H9 (cell line): Measurements from ENCODE around the gene NPTN. TPM values are rescaled to one million over a fixed set of nuclear protein-coding genes. Genes with fewer than 3 reads are reported as not detected.

Experiments
- DNase-seq: peaks from one replicate; pipeline ENCODE4 v3.0.0-alpha.2; 2017
- H2AFZ ChIP-seq: one replicate; pipeline ENCODE4 v1.6.1; 2013; ENCODE audit warnings: mild to moderate bottlenecking, low read length, control low read depth, moderate library complexity
- H2AK5ac ChIP-seq: 2 replicates; pipeline ENCODE4 v1.6.1; 2013; ENCODE audit warnings: low read length, control low read depth, mixed read lengths; ENCODE audit not compliant: insufficient read length
- H2BK120ac ChIP-seq: one replicate; pipeline ENCODE4 v1.6.1; 2013; ENCODE audit warnings: low read depth, mild to moderate bottlenecking, low read length, control low read depth, inconsistent platforms; ENCODE audit not compliant: poor library complexity, severe bottlenecking
- H2BK12ac ChIP-seq: 2 replicates; pipeline ENCODE4 v1.6.1; 2013; ENCODE audit warnings: low read length, control low read depth, mixed read lengths, low read depth; ENCODE audit not compliant: insufficient read length
- H2BK15ac ChIP-seq: 2 replicates; pipeline ENCODE4 v1.6.1; 2013; ENCODE audit warnings: low read depth, low read length, control low read depth
- H2BK20ac ChIP-seq: one replicate; pipeline ENCODE4 v1.6.1; 2013; ENCODE audit warnings: low read depth, mild to moderate bottlenecking, low read length, control low read depth, inconsistent platforms; ENCODE audit not compliant: poor library complexity, severe bottlenecking
- H2BK5ac ChIP-seq: 2 replicates; pipeline ENCODE4 v1.6.1; 2013; ENCODE audit warnings: low read length, control low read depth, mixed read lengths; ENCODE audit not compliant: insufficient read length
- H3K14ac ChIP-seq: 2 replicates; pipeline ENCODE4 v1.6.1; 2013; ENCODE audit warnings: low read length, control low read depth; ENCODE audit not compliant: insufficient read depth
- H3K18ac ChIP-seq: 2 replicates; pipeline ENCODE4 v1.6.1; 2013; ENCODE audit warnings: low read depth, mild to moderate bottlenecking, mixed read lengths, low read length, control low read depth; ENCODE audit not compliant: insufficient read length
- H3K23ac ChIP-seq: 2 replicates; pipeline ENCODE4 v1.6.1; 2013; ENCODE audit warnings: low read length, control low read depth, mixed read lengths, low read depth; ENCODE audit not compliant: insufficient read length
- H3K23me2 ChIP-seq: 2 replicates; pipeline ENCODE4 v1.6.1; 2013; ENCODE audit warnings: low read depth, mild to moderate bottlenecking, mixed read lengths, low read length, control low read depth; ENCODE audit not compliant: insufficient read length, poor library complexity, severe bottlenecking
- H3K27ac ChIP-seq: 2 replicates; pipeline ENCODE4 v1.5.1; 2013; ENCODE audit warnings: low read length, control low read depth, mixed read lengths, low read depth; ENCODE audit not compliant: insufficient read length
- H3K27me3 ChIP-seq: 2 replicates; pipeline ENCODE4 v1.6.1; 2013; ENCODE audit warnings: low read length, control low read depth, inconsistent platforms; ENCODE audit not compliant: insufficient read depth
- H3K4ac ChIP-seq: 2 replicates; pipeline ENCODE4 v1.6.1; 2013; ENCODE audit warnings: low read depth, mild to moderate bottlenecking, control low read depth, inconsistent platforms, low read length, moderate library complexity
- H3K4me1 ChIP-seq: 2 replicates; pipeline ENCODE4 v1.6.1; 2013; ENCODE audit warnings: low read length, control low read depth, inconsistent platforms; ENCODE audit not compliant: insufficient read depth
- H3K4me2 ChIP-seq: 2 replicates; pipeline ENCODE4 v1.6.1; 2013; ENCODE audit warnings: low read length, control low read depth, mixed read lengths; ENCODE audit not compliant: insufficient read length, insufficient read depth
- H3K56ac ChIP-seq: 2 replicates; pipeline ENCODE4 v1.6.1; 2013; ENCODE audit warnings: low read depth, mild to moderate bottlenecking, mixed read lengths, low read length, control low read depth; ENCODE audit not compliant: insufficient read length
- H3K79me1 ChIP-seq: 2 replicates; pipeline ENCODE4 v1.6.1; 2013; ENCODE audit warnings: low read depth, mild to moderate bottlenecking, moderate library complexity, low read length, control low read depth, inconsistent platforms; ENCODE audit not compliant: insufficient read depth, poor library complexity, severe bottlenecking
- H3K79me2 ChIP-seq: 2 replicates; pipeline ENCODE4 v1.6.1; 2013; ENCODE audit warnings: low read length, control low read depth, inconsistent platforms; ENCODE audit not compliant: insufficient read depth
- H3K9ac ChIP-seq: 2 replicates; pipeline ENCODE4 v1.6.1; 2013; ENCODE audit warnings: low read length, control low read depth, mixed read lengths; ENCODE audit not compliant: insufficient read length; ENCODE audit errors: extremely low read depth
- H3K9me3 ChIP-seq: one replicate; pipeline ENCODE4 v1.6.1; 2013; ENCODE audit warnings: low read depth, low read length, inconsistent platforms; ENCODE audit not compliant: control insufficient read depth
- H3T11ph ChIP-seq: one replicate; pipeline ENCODE4 v1.6.1; 2013; ENCODE audit warnings: mild to moderate bottlenecking, low read length, control low read depth, inconsistent platforms
- H4K20me1 ChIP-seq: one replicate; pipeline ENCODE4 v1.6.1; 2013; ENCODE audit not compliant: control insufficient read depth, insufficient read length, insufficient read depth
- H4K5ac ChIP-seq: 2 replicates; pipeline ENCODE4 v1.6.1; 2013; ENCODE audit warnings: low read depth, mild to moderate bottlenecking, mixed read lengths, low read length, control low read depth; ENCODE audit not compliant: insufficient read length
- H4K8ac ChIP-seq: replicated peaks from 2 replicates; pipeline ENCODE4 v1.6.1; 2013; ENCODE audit warnings: low read length, control low read depth, mixed read lengths, low read depth; ENCODE audit not compliant: insufficient read length
- H4K91ac ChIP-seq: 2 replicates; pipeline ENCODE4 v1.6.1; 2013; ENCODE audit warnings: low read depth, mild to moderate bottlenecking, moderate library complexity, mixed read lengths, low read length, control low read depth; ENCODE audit not compliant: insufficient read length
- H3K27ac Mint-ChIP-seq, 3 experiments: 2 replicates in 2 of 3; 3 replicates in 1 of 3; pipeline ENCODE4 v1.8.0; 2020 to 2021; ENCODE audit warnings: mixed read lengths in 3 of 3, mild to moderate bottlenecking in 1 of 3, moderate library complexity in 1 of 3
- H3K27me3 Mint-ChIP-seq: 2 replicates; pipeline ENCODE4 v1.8.0; 2021; ENCODE audit warnings: low read depth, mild to moderate bottlenecking, moderate library complexity, mixed read lengths
- H3K36me3 Mint-ChIP-seq, 3 experiments: 2 replicates in 2 of 3; 3 replicates in 1 of 3; pipeline ENCODE4 v1.8.0; 2020 to 2021; ENCODE audit warnings: low read depth in 3 of 3, mixed read lengths in 3 of 3; ENCODE audit not compliant: insufficient read depth in 1 of 3
- H3K4me1 Mint-ChIP-seq, 2 experiments: 2 replicates each; pipeline ENCODE4 v1.8.0; 2020; ENCODE audit warnings: mixed read lengths in 2 of 2
- H3K4me3 Mint-ChIP-seq, 2 experiments: 2 replicates in 1 of 2; 3 replicates in 1 of 2; pipeline ENCODE4 v1.8.0; 2020 to 2021; ENCODE audit warnings: mild to moderate bottlenecking in 2 of 2, mixed read lengths in 2 of 2, moderate library complexity in 1 of 2
- H3K9me3 Mint-ChIP-seq, 2 experiments: 2 replicates in 1 of 2; 3 replicates in 1 of 2; pipeline ENCODE4 v1.8.0; 2020; ENCODE audit warnings: mild to moderate bottlenecking in 2 of 2, mixed read lengths in 2 of 2, moderate library complexity in 1 of 2
- CTCF ChIP-seq: fragments of 200-600 bp; sonication (generic); conservative IDR thresholded peaks from 3 replicates; pipeline ENCODE4 v1.8.0; 2021; ENCODE audit warnings: antibody characterized with exemption, mild to moderate bottlenecking
- WGBS: extraction: QIAGEN DNeasy Blood & Tissue Kit; methylation state at CpG from one replicate; pipeline ENCODE4 v1.1.7; 2013; ENCODE audit warnings: missing lambda C conversion rate, low lambda C conversion rate, mixed read lengths; ENCODE audit not compliant: insufficient read length; ENCODE audit errors: extremely low coverage; 5-methylcytosine and 5-hydroxymethylcytosine counted together
- total RNA-seq: library from RNA; stranded (reverse); gene quantifications from 2 replicates; pipeline ENCODE4 v1.2.1, GENCODE V29; 2021

The NPTN gene
- total RNA-seq, 1 experiment from 2014 or later, result 89.1 TPM

- H3K27me3 Mint-ChIP-seq, result no peaks in the 10 kb centered on the region
- H3K23ac ChIP-seq, result no peak overlapping the region
- no peak overlapping the region for H4K5ac ChIP-seq
- no peak overlapping the region for H2BK20ac ChIP-seq
- peaks cover 20 to 25% of the 10 kb centered on the region in 2 experiments for H3K4me1 Mint-ChIP-seq
- H2BK12ac ChIP-seq, result no peak overlapping the region
- H3K4me1 ChIP-seq, result peaks cover 10% of the 10 kb centered on the region
- H3K27me3 ChIP-seq, result no peaks in the 10 kb centered on the region
- no CpG with 5 or more reads among the region's 1 CpG for WGBS
- no peak overlapping the region for H3K56ac ChIP-seq
- H2BK5ac ChIP-seq, result no peak overlapping the region
- no peak overlapping the region for H3T11ph ChIP-seq
- no peaks in the 10 kb centered on the region for H3K79me1 ChIP-seq
- H2BK120ac ChIP-seq, result no peak overlapping the region
- no peak overlapping the region for H3K9ac ChIP-seq
- no peak overlapping the region for H3K27ac Mint-ChIP-seq
- no peak overlapping the region for H3K27ac ChIP-seq
- DNase-seq, result no peak
- TF ChIP-seq CTCF, result no peak
- peaks cover 5% of the 10 kb centered on the region for H4K20me1 ChIP-seq
- no peak overlapping the region for H3K4me2 ChIP-seq
- no peak overlapping the region for H3K14ac ChIP-seq
- H3K9me3 ChIP-seq, result no peaks in the 10 kb centered on the region
- H3K23me2 ChIP-seq, result no peaks in the 10 kb centered on the region
- H3K4me3 Mint-ChIP-seq, result no peak overlapping the region
- H3K9me3 Mint-ChIP-seq, result no peaks in the 10 kb centered on the region
- H2BK15ac ChIP-seq, result no peak overlapping the region
- peaks cover 2 to 39% (median 38%) of the 10 kb centered on the region in 3 experiments; a peak in 6 of 7 replicates for H3K36me3 Mint-ChIP-seq
- no peak overlapping the region for H3K4ac ChIP-seq
- no peak overlapping the region for H3K18ac ChIP-seq
- no peaks in the 10 kb centered on the region for H3K79me2 ChIP-seq
- no peak overlapping the region for H2AFZ ChIP-seq
- no peak overlapping the region for H2AK5ac ChIP-seq
- H4K8ac ChIP-seq, result no peak overlapping the region
- no peak overlapping the region for H4K91ac ChIP-seq
Observed at GRCh38 chr15:73558529-73558928, 74.7 kb downstream of the NPTN start.
